Mesodermal cell (in vitro differentiated cells): ENCODE results near the gene OR2B6. TPM values are rescaled to one million over a fixed set of nuclear protein-coding genes. Genes with fewer than 3 reads are reported as not detected.
"Not testable (repeated sequence)": the region's sequence is repeated elsewhere in the genome, so short reads cannot be mapped to it uniquely, and the experiment has no call there.

Source experiments
- H3K27ac ChIP-seq: 2 replicates; pipeline ENCODE4 v1.7.0; 2013; ENCODE audit warnings: mild to moderate bottlenecking, low read depth, low read length, moderate library complexity; ENCODE audit not compliant: severe bottlenecking
- H3K36me3 ChIP-seq: 2 replicates; pipeline ENCODE4 v1.7.1; 2013; ENCODE audit warnings: mild to moderate bottlenecking, low read length, moderate library complexity; ENCODE audit not compliant: control insufficient read depth, insufficient read depth
- H3K4me1 ChIP-seq: one replicate; pipeline ENCODE4 v1.7.1; 2013; ENCODE audit warnings: mild to moderate bottlenecking, low read length; ENCODE audit not compliant: insufficient read depth, control insufficient read depth, poor library complexity, severe bottlenecking
- H3K4me3 ChIP-seq: 2 replicates; pipeline ENCODE4 v1.7.0; 2013; ENCODE audit warnings: low read length, control low read depth, mild to moderate bottlenecking; ENCODE audit not compliant: insufficient read depth, poor library complexity, severe bottlenecking; ENCODE audit errors: extremely low read depth
- H3K9me3 ChIP-seq: 2 replicates; pipeline ENCODE4 v1.7.1; 2013; ENCODE audit warnings: mild to moderate bottlenecking, low read length, moderate library complexity; ENCODE audit not compliant: control insufficient read depth
- WGBS, 2 experiments: methylation state at CpG; one replicate each; pipeline ENCODE4 v1.1.5; 2013; ENCODE audit warnings: missing lambda C conversion rate in 2 of 2; ENCODE audit not compliant: insufficient coverage in 2 of 2; 5-methylcytosine and 5-hydroxymethylcytosine counted together
- polyA plus RNA-seq, 2 experiments: library from polyadenylated mRNA; stranded (reverse); fragments of 50-300 nt; gene quantifications; one replicate each; pipeline ENCODE4 v1.2.3, GENCODE V29; 2013

The OR2B6 gene
- not detected for polyA plus RNA-seq (2013, experiment 1 of 2)
- not detected for polyA plus RNA-seq (2013, experiment 2 of 2)

GRCh38 chr6:27956941-27957340, at the start of gene OR2B6:
OR2B6 (plus strand) TSS chr6:27957241; CDS start chr6:27957241, 0 bp downstream.
- Histone ChIP-seq H3K4me1 (no peaks in the 10 kb centered on the region), H3K27ac (no peak within 1 kb of the TSS), H3K4me3 (no peak within 1 kb of the TSS), H3K9me3 (no peaks in the 10 kb centered on the region), H3K36me3 (no peaks in the 10 kb centered on the region)
- WGBS, 2 experiments = 78 to 100% methylated on average over 1 of the region's 1 CpG

GRCh38 chr6:27908017-27908416, 49.0 kb upstream of the OR2B6 start:
- Histone ChIP-seq H3K27ac (no peak overlapping the region), H3K4me1 (no peaks in the 10 kb centered on the region), H3K9me3 (no peaks in the 10 kb centered on the region), H3K4me3 (no peak overlapping the region), H3K36me3 (no peaks in the 10 kb centered on the region)
- WGBS, 2 experiments = no CpG with 5 or more reads among the region's 1 CpG

- H3K36me3 ChIP-seq = no peaks in the 10 kb centered on the region
- no peaks in the 10 kb centered on the region for H3K9me3 ChIP-seq
- no peak within 1 kb of the TSS for H3K4me3 ChIP-seq
- no peak within 1 kb of the TSS for H3K27ac ChIP-seq
- no peaks in the 10 kb centered on the region for H3K4me1 ChIP-seq
- WGBS, 2 experiments = 83 to 100% methylated on average over 1 of the region's 2 CpGs
These were observed 45.0 kb upstream of the OR2B6 start, which contains the start of gene OR2B2 for GRCh38 chr6:27911956-27912446. OR2B2 (minus strand) TSS chr6:27912396; CDS start chr6:27912319, 77 bp downstream.

GRCh38 chr6:27922949-27923348, 34.1 kb upstream of the OR2B6 start:
- no peak overlapping the region for H3K27ac ChIP-seq
- no peaks in the 10 kb centered on the region for H3K36me3 ChIP-seq
- H3K4me1 ChIP-seq = no peaks in the 10 kb centered on the region
- no peaks in the 10 kb centered on the region for H3K9me3 ChIP-seq
- H3K4me3 ChIP-seq = no peak overlapping the region

GRCh38 chr6:27924179-27924578, 32.9 kb upstream of the OR2B6 start:
- WGBS, 2 experiments = 92 to 94% methylated on average over 5 of the region's 6 CpGs
- H3K9me3 ChIP-seq = no peaks in the 10 kb centered on the region
- no peak overlapping the region for H3K4me3 ChIP-seq
- no peaks in the 10 kb centered on the region for H3K36me3 ChIP-seq
- no peaks in the 10 kb centered on the region for H3K4me1 ChIP-seq
- H3K27ac ChIP-seq = no peak overlapping the region

DNA sequence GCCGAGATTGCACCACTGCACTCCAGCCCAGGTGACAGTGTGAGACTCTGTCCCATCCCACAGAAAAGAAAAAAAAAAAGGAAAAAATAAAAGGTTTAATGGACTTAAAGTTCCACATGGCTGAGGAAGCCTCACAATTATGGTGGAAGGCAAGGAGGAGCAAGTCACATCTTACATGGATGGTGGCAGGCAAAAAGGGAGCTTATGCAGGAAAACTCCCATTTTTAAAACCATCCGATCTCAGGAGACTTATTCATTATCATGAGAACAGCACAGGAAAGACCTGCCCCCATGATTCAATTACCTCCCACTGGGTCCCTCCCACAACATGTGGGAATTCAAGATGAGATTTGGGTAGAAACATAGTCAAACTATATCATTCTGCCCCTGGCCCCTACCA, 29.0 kb upstream of the OR2B6 start:
- not testable (repeated sequence) for H3K27ac ChIP-seq, H3K4me1 ChIP-seq, H3K36me3 ChIP-seq, H3K4me3 ChIP-seq, H3K9me3 ChIP-seq
- WGBS, 2 experiments = 100% methylated on average over 1 of the region's 2 CpGs; no CpG with 5 or more reads in 1 of the 2 experiments

GRCh38 chr6:27929930-27930329, 27.1 kb upstream of the OR2B6 start:
- not testable (repeated sequence) for H3K4me1 ChIP-seq, H3K9me3 ChIP-seq, H3K36me3 ChIP-seq, H3K27ac ChIP-seq, H3K4me3 ChIP-seq
- 84 to 85% methylated on average over 2 to 3 of the region's 5 CpGs for WGBS, 2 experiments

DNA sequence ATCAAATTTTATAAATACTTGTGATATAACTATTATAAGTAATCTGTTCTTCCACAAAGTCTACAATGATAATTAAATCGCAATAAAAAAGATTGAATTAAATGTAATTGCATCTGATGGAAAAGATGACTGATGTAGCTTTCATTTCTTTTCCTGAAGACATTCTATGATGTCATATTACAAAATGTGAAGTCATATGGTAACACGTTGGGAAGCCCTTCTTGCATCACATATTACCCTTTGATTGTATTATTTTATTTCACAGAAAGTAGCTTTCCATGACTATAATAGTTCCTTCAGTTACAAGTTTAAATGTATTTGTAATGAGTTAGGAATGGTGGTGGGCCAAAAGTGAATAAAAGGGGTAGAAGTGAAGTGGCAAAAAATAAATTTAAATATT, 25.8 kb upstream of the OR2B6 start:
- H3K27ac ChIP-seq = no peak overlapping the region
- no CpG with 5 or more reads among the region's 2 CpGs for WGBS, 2 experiments

GRCh38 chr6:27940766-27941165, 16.3 kb upstream of the OR2B6 start:
- WGBS, 2 experiments = no CpG with 5 or more reads among the region's 1 CpG
- H3K27ac ChIP-seq = no peak overlapping the region
- no peaks in the 10 kb centered on the region for H3K9me3 ChIP-seq
- H3K36me3 ChIP-seq = no peaks in the 10 kb centered on the region
- H3K4me3 ChIP-seq = no peak overlapping the region
- H3K4me1 ChIP-seq = no peaks in the 10 kb centered on the region

More for the DNA sequence above, 25.8 kb upstream of the OR2B6 start:
- H3K36me3 ChIP-seq = no peaks in the 10 kb centered on the region
- no peaks in the 10 kb centered on the region for H3K4me1 ChIP-seq
- no peak overlapping the region for H3K4me3 ChIP-seq
- H3K9me3 ChIP-seq = no peaks in the 10 kb centered on the region

- not testable (repeated sequence) for H3K4me3 ChIP-seq, H3K36me3 ChIP-seq, H3K27ac ChIP-seq, H3K4me1 ChIP-seq, H3K9me3 ChIP-seq
- 56 to 65% methylated on average over 5 to 6 of the region's 6 CpGs for WGBS, 2 experiments
These were observed 14.0 kb upstream of the OR2B6 start for GRCh38 chr6:27943072-27943471.

DNA sequence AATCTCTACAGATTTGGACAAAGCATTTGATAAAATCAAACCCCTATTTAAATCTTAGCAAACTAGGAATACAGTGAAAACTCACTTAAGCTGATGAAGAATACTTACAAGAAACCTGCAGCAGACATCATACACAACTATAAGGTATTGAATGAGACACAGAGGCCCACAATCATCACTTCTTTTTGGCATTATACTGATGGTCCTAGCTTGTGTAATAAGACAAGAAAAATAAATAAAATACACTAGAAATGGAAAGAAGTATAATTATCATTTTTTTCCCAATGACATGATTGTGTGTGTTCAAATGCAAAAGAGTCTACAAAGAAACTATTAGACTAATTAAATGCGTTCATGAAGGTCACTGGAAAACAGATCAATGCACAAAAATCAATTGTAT, 8.8 kb upstream of the OR2B6 start:
- H3K9me3 ChIP-seq = no peaks in the 10 kb centered on the region
- WGBS, 2 experiments = no CpG with 5 or more reads among the region's 1 CpG
- H3K27ac ChIP-seq = no peak overlapping the region

More for the DNA sequence above, 8.8 kb upstream of the OR2B6 start:
- H3K4me3 ChIP-seq = no peak overlapping the region
- H3K4me1 ChIP-seq = no peaks in the 10 kb centered on the region
- H3K36me3 ChIP-seq = no peaks in the 10 kb centered on the region
